ENCODE data around the gene MRPL54. TPM values are rescaled to one million over a fixed set of nuclear protein-coding genes. Genes with fewer than 3 reads are reported as not detected.

Gene MRPL54
- total and polyA plus RNA-seq, 12 donors = 61.4 to 124 (median 69.3) TPM

DNA sequence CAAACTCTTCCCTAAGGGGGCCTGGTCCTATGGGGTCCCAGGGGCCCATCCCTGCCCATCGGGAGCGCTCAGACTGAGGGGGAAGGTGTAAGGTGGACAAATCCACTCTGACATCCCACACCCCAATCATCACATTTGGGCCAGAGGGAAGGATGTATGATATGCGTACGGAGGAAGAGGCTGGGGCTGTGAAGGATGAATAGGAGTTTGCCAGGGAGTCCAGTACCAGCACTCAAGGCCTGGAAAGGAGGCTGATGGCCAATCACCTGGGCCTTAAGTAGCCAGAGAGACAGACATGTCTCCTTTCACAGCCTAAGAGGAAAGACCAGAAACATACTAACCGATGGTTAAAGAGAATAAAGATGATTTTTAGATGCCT, 39.4 kb upstream of the MRPL54 start:
- Histone ChIP-seq H3K4me1 (peaks cover 0 to 20% (median 9%) of the 10 kb centered on the region in 9 donors), H3K36me3 (no peaks in the 10 kb centered on the region), H3K27ac (no peak overlapping the region), H3K4me3 (no peak overlapping the region), H3K9me3 (no peaks in the 10 kb centered on the region), H3K27me3 (peaks cover 22 to 80% (median 59%) of the 10 kb centered on the region in 7 donors)
- intact Hi-C loops (cut with DNase I) = no loop called here
- 73 to 80% methylated on average over 5 of the region's 5 CpGs for WGBS, 2 donors
- ATAC-seq (no peak), DNase-seq (no peak)
- TF ChIP-seq, protein P1, sequence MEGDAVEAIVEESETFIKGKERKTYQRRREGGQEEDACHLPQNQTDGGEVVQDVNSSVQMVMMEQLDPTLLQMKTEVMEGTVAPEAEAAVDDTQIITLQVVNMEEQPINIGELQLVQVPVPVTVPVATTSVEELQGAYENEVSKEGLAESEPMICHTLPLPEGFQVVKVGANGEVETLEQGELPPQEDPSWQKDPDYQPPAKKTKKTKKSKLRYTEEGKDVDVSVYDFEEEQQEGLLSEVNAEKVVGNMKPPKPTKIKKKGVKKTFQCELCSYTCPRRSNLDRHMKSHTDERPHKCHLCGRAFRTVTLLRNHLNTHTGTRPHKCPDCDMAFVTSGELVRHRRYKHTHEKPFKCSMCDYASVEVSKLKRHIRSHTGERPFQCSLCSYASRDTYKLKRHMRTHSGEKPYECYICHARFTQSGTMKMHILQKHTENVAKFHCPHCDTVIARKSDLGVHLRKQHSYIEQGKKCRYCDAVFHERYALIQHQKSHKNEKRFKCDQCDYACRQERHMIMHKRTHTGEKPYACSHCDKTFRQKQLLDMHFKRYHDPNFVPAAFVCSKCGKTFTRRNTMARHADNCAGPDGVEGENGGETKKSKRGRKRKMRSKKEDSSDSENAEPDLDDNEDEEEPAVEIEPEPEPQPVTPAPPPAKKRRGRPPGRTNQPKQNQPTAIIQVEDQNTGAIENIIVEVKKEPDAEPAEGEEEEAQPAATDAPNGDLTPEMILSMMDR (IDR thresholded peaks at IDR 0.05) = no peak

- no peak overlapping the region for H3K4me3 ChIP-seq
- TF ChIP-seq, protein P1 (IDR thresholded peaks at IDR 0.05) = no peak
- peaks cover 0 to 20% (median 9%) of the 10 kb centered on the region in 9 donors for H3K4me1 ChIP-seq
- peaks cover 22 to 73% (median 55%) of the 10 kb centered on the region in 7 donors for H3K27me3 ChIP-seq
- H3K36me3 ChIP-seq = no peaks in the 10 kb centered on the region
- WGBS, 2 donors = 49 to 57% methylated on average over 8 of the region's 8 CpGs
- DNase-seq (no peak), ATAC-seq (no peak)
- intact Hi-C loops (cut with DNase I) = no loop called here
- H3K9me3 ChIP-seq = peaks cover 0 to 2% (median 0%) of the 10 kb centered on the region in 11 donors
- no peak overlapping the region for H3K27ac ChIP-seq
Observed at GRCh38 chr19:3723883-3724282, 38.6 kb upstream of the MRPL54 start.

GRCh38 chr19:3725121-3725520, 37.4 kb upstream of the MRPL54 start:
- Histone ChIP-seq H3K4me3 (no peak overlapping the region), H3K4me1 (peaks cover 0 to 20% (median 9%) of the 10 kb centered on the region in 9 donors), H3K9me3 (peaks cover 0 to 7% (median 0%) of the 10 kb centered on the region in 11 donors), H3K27ac (no peak overlapping the region), H3K27me3 (peaks cover 18 to 61% (median 46%) of the 10 kb centered on the region in 7 donors), H3K36me3 (no peaks in the 10 kb centered on the region)
- intact Hi-C loops (cut with DNase I) = no loop called here
- ATAC-seq = no peak
- no peak for DNase-seq
- 61 to 67% methylated on average over 3 of the region's 3 CpGs for WGBS, 2 donors
- TF ChIP-seq, protein P1 (IDR thresholded peaks at IDR 0.05) = no peak

GRCh38 chr19:3725640-3726310, 36.7 kb upstream of the MRPL54 start:
- H3K9me3 ChIP-seq = peaks cover 0 to 7% (median 0%) of the 10 kb centered on the region in 11 donors
- H3K4me3 ChIP-seq = no peak overlapping the region
- WGBS, 2 donors = 27 to 28% methylated on average over 14 of the region's 14 CpGs
- H3K4me1 ChIP-seq = peaks cover 0 to 17% (median 9%) of the 10 kb centered on the region in 9 donors
- ATAC-seq = no peak
- H3K36me3 ChIP-seq = no peaks in the 10 kb centered on the region
- TF ChIP-seq, protein P1 (IDR thresholded peaks at IDR 0.05) = no peak
- H3K27me3 ChIP-seq = peaks cover 12 to 55% (median 39%) of the 10 kb centered on the region in 7 donors
- DNase-seq = no peak
- intact Hi-C loops (cut with DNase I) = no loop called here
- H3K27ac ChIP-seq = no peak overlapping the region
